NCI-H748 (cell line): ENCODE results near the gene RALGPS2.
A peak's percentile ranks its signal among the peaks of the same experiment; 100 is the strongest.
"Not testable (repeated sequence)": the region's sequence is repeated elsewhere in the genome, so short reads cannot be mapped to it uniquely, and the experiment has no call there.

Source experiments
- DNase-seq: peaks from one replicate; lab custom pipeline; 2025; ENCODE audit not compliant: unreplicated experiment; lab: John Stamatoyannopoulos, UW

Gene RALGPS2

DNA sequence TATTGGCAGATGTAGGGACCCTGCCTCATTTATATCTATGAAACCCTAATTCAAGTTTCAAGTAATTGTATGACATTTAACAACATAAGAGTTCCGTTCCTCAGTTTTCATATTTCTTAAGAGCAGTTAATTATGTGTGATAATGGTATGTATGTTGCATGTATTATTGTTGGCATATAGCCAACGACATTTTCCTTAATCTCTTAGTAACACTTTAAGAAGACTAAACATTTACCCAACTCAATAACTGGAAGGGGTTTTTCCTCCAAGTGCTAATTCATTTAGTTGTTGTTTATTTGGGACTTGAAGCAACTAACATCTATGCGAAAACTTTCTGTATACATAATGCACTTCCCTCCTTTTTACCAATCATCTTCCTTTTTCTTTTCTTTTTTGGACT lies 1.5 kb upstream of the RALGPS2 start:
- DNase-seq = peak; percentile 0

DNA sequence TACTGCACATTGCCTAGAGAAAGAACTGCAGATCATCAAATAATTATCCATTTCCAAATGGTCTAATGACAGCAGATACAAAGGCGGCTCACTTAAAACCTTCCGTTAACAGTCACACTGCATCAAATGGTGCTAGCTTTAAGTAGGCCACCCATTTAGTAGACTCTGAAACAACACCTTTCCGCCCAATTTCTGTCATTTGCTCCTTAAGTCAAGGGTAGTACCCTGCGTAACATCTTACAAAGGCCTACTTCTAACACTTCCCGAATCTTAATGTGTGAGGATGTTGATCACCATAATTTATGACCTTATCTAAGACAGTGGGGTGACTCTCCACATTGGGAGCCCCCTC lies 692 bp upstream of the RALGPS2 start:
- DNase-seq = peak; percentile 5

GRCh38 chr1:178725466-178726086 lies 532 bp downstream of the RALGPS2 start:
- peak; percentile 45 for DNase-seq

DNA sequence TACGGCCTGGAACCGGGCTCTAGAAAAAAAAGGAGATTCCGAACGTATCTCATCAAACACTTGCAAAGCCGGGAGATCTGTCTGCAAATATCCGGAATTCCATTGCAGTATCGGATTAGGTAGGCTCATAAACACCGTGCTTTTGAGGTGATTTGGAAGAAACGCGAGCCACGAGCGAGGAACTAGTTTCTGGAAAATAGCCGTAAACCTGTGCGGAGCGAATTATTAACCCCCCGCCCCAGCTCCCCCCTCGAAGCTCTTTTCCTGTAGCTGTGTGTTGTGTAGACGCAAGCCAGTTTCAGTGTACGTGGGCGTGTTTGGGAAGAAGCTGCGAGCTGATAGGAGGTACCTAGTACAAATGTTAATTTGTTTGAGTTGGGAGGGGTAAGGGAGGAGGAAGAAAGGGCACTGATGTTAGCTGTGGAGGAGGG lies 1.1 kb downstream of the RALGPS2 start:
- peak; percentile 77 for DNase-seq

- no peak for DNase-seq
These were observed 1.5 kb downstream of the RALGPS2 start for GRCh38 chr1:178726545-178726944.

GRCh38 chr1:178727014-178727895 lies 2.2 kb downstream of the RALGPS2 start:
- no peak for DNase-seq

DNA sequence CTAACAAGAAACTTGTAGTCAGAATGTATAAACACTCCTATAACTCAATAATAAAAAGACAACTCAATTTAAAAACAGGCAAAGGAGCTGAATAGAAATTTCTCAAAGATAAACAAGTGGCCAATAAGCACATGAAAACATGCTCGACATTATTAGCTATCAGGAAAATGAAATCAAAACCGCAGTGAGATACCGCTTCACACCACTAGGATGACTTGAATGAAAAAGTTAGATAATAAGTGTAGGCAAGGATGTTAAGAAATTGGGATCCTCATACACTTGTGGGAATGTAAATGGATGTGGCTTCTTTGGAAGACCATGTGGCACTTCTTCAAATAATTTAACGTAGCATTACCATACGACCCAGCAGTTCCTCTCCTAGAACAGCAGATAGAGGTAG lies 8.9 kb downstream of the RALGPS2 start:
- no peak for DNase-seq

DNA sequence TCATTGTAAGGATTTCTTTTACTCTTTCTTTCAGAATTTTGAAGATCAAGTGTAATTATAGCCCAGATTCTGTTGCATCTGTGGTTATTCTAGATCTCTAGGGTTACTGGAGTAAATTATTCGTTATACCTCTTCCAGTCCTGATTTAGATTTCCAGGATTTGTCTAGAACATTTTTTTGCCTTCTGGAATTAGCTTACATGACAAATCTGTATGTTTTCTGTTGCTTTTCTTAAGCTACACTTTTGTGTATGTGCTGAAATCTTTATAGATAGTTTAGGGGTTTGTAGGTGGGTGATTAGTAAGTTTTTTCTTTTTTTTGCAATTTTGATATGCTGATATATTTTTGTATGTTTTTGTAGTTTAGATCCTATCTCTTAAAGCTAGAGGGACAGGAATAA lies 13.7 kb downstream of the RALGPS2 start:
- no peak for DNase-seq

DNA sequence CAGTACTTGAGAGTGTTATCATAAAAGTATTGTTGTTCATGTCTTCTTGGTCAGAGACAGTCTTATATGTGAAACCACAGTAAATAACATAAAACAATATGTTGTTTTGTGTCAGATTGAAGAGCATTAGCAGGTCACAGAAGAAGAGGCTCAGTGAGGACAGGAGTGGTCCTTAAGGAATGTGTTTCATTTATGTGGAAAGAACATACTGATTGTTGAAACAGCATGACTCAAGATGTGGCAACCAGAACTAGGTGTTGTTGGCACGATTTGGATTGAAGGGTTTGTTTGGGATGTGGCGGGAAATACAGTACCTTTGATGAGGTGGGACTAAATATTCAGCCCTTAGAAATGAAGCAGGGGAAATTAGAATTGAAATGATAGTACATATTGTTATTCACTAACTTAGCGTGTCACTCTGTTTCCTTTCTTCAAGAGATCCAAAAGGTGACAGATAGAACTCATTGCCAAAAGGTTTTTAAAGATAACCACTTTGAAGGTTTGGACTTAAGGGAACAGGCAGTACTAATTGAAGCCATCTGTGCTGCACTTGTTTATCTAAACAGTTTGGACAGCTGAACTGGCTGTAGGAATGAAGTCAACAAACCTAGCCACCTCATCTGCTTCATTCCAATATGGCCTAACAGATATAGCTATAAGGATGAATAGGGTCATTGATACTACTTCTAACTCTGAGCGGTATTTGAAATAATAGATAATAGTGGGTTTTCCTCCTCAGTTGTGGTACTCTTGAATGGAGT lies 14.4 kb downstream of the RALGPS2 start:
- DNase-seq = no peak

- DNase-seq = no peak
These were observed 15.4 kb downstream of the RALGPS2 start for GRCh38 chr1:178740491-178740890.

DNA sequence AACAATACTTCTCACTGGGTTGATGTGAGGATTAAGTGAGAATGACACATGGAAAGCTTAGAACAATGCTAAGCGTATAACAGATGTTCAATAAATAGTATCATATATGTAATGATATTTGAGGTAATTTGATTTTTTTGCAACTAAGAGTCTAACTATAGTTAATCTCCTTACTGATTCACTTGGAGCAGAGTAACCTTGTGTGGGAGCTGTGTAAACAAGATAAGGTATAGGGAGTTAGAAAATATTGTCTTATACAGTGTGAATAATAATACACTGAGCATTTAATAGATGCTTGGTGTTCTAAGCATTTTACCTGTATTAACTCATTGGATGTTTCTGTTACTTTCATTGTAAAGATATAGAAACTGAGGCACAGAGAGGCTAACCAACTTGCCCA lies 15.9 kb downstream of the RALGPS2 start:
- DNase-seq = no peak

DNA sequence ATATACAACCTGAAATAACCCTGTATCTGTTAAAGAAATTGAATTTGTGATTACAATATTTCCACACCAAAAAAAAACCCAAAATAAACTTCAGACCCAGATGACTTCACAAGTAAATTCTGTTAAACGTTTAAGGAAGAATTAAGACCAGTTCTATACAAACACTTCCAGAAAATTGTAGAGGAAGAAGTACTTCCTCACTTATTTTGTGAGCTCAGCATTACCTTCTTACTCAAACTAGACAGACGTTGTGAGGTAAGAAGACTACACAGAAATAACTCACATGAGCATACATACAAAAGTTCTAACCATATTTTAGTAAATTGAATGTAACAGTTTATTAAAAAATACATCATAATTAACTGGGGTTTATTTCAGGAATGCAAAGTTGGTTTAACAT lies 18.8 kb downstream of the RALGPS2 start:
- no peak for DNase-seq

GRCh38 chr1:178745260-178745659 lies 20.2 kb downstream of the RALGPS2 start:
- no peak for DNase-seq

- no peak for DNase-seq
These were observed 21.3 kb downstream of the RALGPS2 start for GRCh38 chr1:178746345-178746744.

DNA sequence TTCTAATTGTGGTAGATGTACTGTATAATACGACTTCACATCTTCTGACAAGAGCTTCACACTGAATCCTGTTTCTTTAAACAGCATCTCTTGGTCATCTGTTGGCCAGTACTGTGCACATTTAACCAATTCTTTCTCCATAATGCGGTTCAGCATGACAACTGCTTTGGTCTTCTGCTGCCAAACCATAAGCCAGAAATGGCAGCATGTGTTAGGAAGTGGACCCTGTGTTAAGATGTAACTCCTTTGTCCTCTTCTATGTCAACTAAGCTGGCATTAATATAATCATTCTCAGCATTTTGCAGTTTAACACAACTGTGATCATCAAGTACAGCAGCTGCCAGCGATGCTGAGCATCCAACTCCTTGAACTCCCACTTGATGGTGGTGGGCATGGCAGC lies 22.3 kb downstream of the RALGPS2 start:
- not testable (repeated sequence) for DNase-seq

DNA sequence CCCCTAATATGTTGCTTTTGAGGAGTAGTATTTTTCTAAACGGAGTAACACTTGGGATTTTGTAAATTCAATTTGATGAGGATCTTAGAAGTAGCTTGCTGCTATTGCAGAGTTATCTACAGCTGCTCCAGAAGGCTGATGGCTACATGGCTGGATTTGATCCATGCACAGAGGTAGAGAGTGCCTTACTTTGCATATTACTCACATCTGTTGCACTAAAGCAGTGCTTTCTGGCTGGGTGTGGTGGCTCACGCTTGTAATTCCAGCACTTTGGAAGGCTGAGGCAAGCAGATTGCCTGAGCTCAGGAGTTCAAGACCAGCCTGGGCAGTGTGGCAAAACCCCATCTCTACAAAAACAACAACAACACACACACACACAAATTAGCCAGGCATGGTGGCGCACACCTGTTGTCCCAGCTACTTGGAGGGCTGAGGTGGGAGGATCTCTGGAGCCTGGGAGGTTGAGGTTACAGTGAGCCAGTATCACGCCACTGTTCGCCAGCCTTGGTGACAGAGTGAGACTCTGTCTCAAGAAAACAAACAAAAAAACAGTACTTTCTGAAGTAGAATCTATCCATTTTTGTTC lies 24.6 kb downstream of the RALGPS2 start:
- DNase-seq = no peak

DNA sequence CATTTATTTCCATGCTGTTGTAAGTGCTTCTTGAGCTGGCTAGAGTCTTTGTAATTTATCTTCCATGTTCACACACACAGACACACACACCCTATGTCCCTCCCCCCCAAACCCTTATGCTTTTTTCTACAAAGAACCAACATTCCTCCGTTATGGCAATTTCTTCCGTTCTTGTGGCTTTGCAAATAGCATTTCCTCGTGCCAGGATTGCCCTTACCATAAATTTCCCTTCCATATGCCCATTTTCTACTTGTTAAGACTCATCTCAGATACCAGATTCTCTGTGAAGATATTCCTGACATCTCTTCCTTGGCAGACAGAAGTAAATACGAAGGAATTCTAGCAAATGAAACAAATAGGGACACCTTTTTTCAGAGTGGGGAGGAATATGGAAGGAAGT lies 26.0 kb downstream of the RALGPS2 start:
- no peak for DNase-seq

GRCh38 chr1:178752891-178753290 lies 27.8 kb downstream of the RALGPS2 start:
- no peak for DNase-seq

DNA sequence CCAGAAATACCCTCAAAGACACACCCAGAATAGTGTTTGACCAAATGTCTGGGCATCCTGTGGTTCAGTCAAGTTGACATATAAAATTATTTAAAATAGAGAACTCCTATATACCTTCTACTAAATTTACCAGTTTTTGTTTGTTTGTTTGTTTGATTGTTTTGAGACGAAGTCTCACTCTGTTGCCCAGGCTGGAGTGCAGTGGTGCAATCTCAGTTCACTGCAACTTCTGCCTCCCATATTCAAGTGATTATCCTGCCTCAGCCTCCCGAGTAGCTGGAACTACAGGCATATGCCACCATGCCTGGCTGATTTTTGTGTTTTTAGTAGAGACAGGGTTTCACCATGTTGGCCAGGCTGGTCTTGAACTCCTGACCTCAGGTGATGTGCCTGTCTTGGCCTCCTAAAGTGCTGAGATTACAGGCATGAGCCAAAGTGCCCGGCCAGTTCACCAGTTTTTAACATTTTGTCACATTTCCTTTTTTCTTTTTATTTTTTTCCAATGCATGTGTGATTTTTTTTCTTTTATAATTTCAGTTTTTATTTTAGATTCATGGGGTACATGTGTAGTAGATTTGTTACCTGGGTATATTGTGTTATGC lies 29.7 kb downstream of the RALGPS2 start:
- not testable (repeated sequence) for DNase-seq

- DNase-seq = peak; percentile 43
These were observed 43.4 kb downstream of the RALGPS2 start for GRCh38 chr1:178768423-178768822.

- DNase-seq = no peak
These were observed 47.9 kb downstream of the RALGPS2 start for GRCh38 chr1:178772952-178773351.
